ENCODE data around the gene KIFAP3. TPM values are rescaled to one million over a fixed set of nuclear protein-coding genes. Genes with fewer than 3 reads are reported as not detected.
"Not testable (repeated sequence)": the region's sequence is repeated elsewhere in the genome, so short reads cannot be mapped to it uniquely, and the experiment has no call there.

Gene KIFAP3
- total RNA-seq, 1 donor from 2014 or later: 84.7 TPM

GRCh38 chr1:169924063-169924462, 150.4 kb downstream of the KIFAP3 start:
- DNase-seq (ENCODE audit: low spot score): no peak

GRCh38 chr1:169921080-169921479, 153.4 kb downstream of the KIFAP3 start:
- no peak for DNase-seq (ENCODE audit: low spot score)

- no peak for DNase-seq (ENCODE audit: low spot score)
These were observed 155.6 kb downstream of the KIFAP3 start for GRCh38 chr1:169918927-169919326.

GRCh38 chr1:169918220-169918619, 156.3 kb downstream of the KIFAP3 start:
- DNase-seq (ENCODE audit: low spot score): not testable (repeated sequence)

GRCh38 chr1:169915150-169915549, 159.3 kb downstream of the KIFAP3 start:
- DNase-seq (ENCODE audit: low spot score): no peak

GRCh38 chr1:169914531-169914930, 160.0 kb downstream of the KIFAP3 start:
- DNase-seq (ENCODE audit: low spot score): no peak

- DNase-seq (ENCODE audit: low spot score): no peak
These were observed 165.0 kb downstream of the KIFAP3 start for GRCh38 chr1:169909499-169909898.

GRCh38 chr1:169906938-169907337, 167.6 kb downstream of the KIFAP3 start:
- DNase-seq (ENCODE audit: low spot score): no peak

GRCh38 chr1:169904834-169905233, 169.7 kb downstream of the KIFAP3 start:
- DNase-seq (ENCODE audit: low spot score): no peak

GRCh38 chr1:169902751-169903150, 171.7 kb downstream of the KIFAP3 start:
- no peak for DNase-seq (ENCODE audit: low spot score)

- no peak for DNase-seq (ENCODE audit: low spot score)
These were observed 173.4 kb downstream of the KIFAP3 start for GRCh38 chr1:169901115-169901514.

- no peak for DNase-seq (ENCODE audit: low spot score)
These were observed 173.9 kb downstream of the KIFAP3 start for GRCh38 chr1:169900571-169900970.

- no peak for DNase-seq (ENCODE audit: low spot score)
These were observed 174.8 kb downstream of the KIFAP3 start for GRCh38 chr1:169899519-169900217.

GRCh38 chr1:169896013-169896412, 178.5 kb downstream of the KIFAP3 start:
- DNase-seq (ENCODE audit: low spot score): no peak

- DNase-seq (ENCODE audit: low spot score): no peak
These were observed 179.9 kb downstream of the KIFAP3 start for GRCh38 chr1:169894424-169895145.

- DNase-seq (ENCODE audit: low spot score): peak; percentile 99
These were observed 180.7 kb downstream of the KIFAP3 start, which contains the start of gene SCYL3 for GRCh38 chr1:169893645-169894423. Gene SCYL3 (minus strand): TSS chr1:169893896. CDS start chr1:169888840, 5,056 bp downstream.

- peak; percentile 59 for DNase-seq (ENCODE audit: low spot score)
These were observed 181.4 kb downstream of the KIFAP3 start for GRCh38 chr1:169892927-169893644.

GRCh38 chr1:169892176-169892926, 182.1 kb downstream of the KIFAP3 start:
- no peak for DNase-seq (ENCODE audit: low spot score)

- DNase-seq (ENCODE audit: low spot score): no peak
These were observed 183.0 kb downstream of the KIFAP3 start for GRCh38 chr1:169891539-169891885.

GRCh38 chr1:169890761-169891538, 183.5 kb downstream of the KIFAP3 start:
- DNase-seq (ENCODE audit: low spot score): peak; percentile 61

All from umbilical cord (tissue), 2 donors.